ENCODE data around the gene S100A13. TPM values are rescaled to one million over a fixed set of nuclear protein-coding genes. Genes with fewer than 3 reads are reported as not detected.

Gene S100A13
- total and polyA plus RNA-seq, 9 of the 15 experiments (the other 6 are each of a cell fraction or from before 2014, with no cell fraction given): 41.9 to 129 (median 58.0) TPM

- no peak for TF ChIP-seq CTCFL (IDR thresholded peaks at IDR 0.05; ENCODE audit: borderline replicate concordance, insufficient read depth, low read depth, low read length, poor library complexity, severe bottlenecking)
- no peak for TF ChIP-seq GTF2A2 (tag; IDR thresholded peaks at IDR 0.05)
- TF ChIP-seq GATA2 (CRISPR knock-in tag; IDR thresholded peaks at IDR 0.05): no peak
- no peak for TF ChIP-seq NR2C2 (CRISPR knock-in tag; IDR thresholded peaks at IDR 0.05)
- TF ChIP-seq NR2C2 (tag; IDR thresholded peaks at IDR 0.05): no peak
- TF ChIP-seq ZNF41 (CRISPR knock-in tag; conservative IDR thresholded peaks at IDR 0.05): no peak
- no peak for TF ChIP-seq PTBP1 (IDR thresholded peaks at IDR 0.05; ENCODE audit: low read depth, low read length)
- TF ChIP-seq ZNF699 (CRISPR knock-in tag; IDR thresholded peaks at IDR 0.05; ENCODE audit: insufficient replicate concordance): no peak
- TF ChIP-seq ZC3H8 (IDR thresholded peaks at IDR 0.05): no peak
These were observed 40.1 kb upstream of the S100A13 start (continued) for GRCh38 chr1:153667439-153667838.

GRCh38 chr1:153663211-153663610 lies 35.9 kb upstream of the S100A13 start:
- CTCF ChIA-PET (ENCODE audit: low intra/inter-chr PET ratio): no interaction called here
- intact Hi-C loops (cut with micrococcal nuclease): no loop called here
- ATAC-seq (no peak), FAIRE-seq (no peak), DNase-seq (ENCODE audit: extremely low read depth in 1 of 4, low spot score in 3 of 4) (no peak)
- H3K9ac ChIP-seq (ENCODE audit: insufficient read depth in 1 of 2, low read depth in 2 of 2, low read length in 2 of 2): no peak overlapping the region
- 74% methylated on average over 5 of the region's 5 CpGs for WGBS (ENCODE audit: insufficient coverage, low coverage, missing lambda C conversion rate)
- H3K9me3 ChIP-seq (replicated peaks; ENCODE audit: control insufficient read depth, insufficient read depth, low read depth, low read length): no peaks in the 10 kb centered on the region
- H3K27me3 ChIP-seq (ENCODE audit: control insufficient read depth in 2 of 2, insufficient read depth in 2 of 2, low read length in 2 of 2): no peaks in the 10 kb centered on the region
- no peak overlapping the region for H2AFZ ChIP-seq (ENCODE audit: low read depth, low read length)
- H3K4me3 ChIP-seq: no peak overlapping the region
- no TSS peak for BruUV-seq (replicated peaks)
- H4K20me1 ChIP-seq (replicated peaks; ENCODE audit: control insufficient read depth, insufficient read depth, low read length): no peaks in the 10 kb centered on the region
- H3K79me2 ChIP-seq (ENCODE audit: control insufficient read depth, insufficient read depth, low read length): peaks cover 24% of the 10 kb centered on the region
- H3K4me2 ChIP-seq (ENCODE audit: insufficient read depth, low read length): no peak overlapping the region
- H3K9me1 ChIP-seq (ENCODE audit: control insufficient read depth, insufficient read depth, low read length): no peaks in the 10 kb centered on the region
- TF ChIP-seq ZBTB34 (CRISPR knock-in tag; IDR thresholded peaks at IDR 0.05): no peak
- TF ChIP-seq ZBTB33 (CRISPR knock-in tag; IDR thresholded peaks at IDR 0.05): 0 out of 2 replicates have a peak, but pooled peaks have one; percentile 50
- TF ChIP-seq CEBPG (CRISPR knock-in tag; IDR thresholded peaks at IDR 0.05): no peak
- 0 out of 4 replicates have a peak, but pooled peaks of 1 of the 2 experiments have one; percentile 36 for TF ChIP-seq CEBPG (tag; conservative IDR thresholded peaks at IDR 0.05 in 1 of 2, IDR thresholded peaks at IDR 0.05 in 1 of 2)
- TF ChIP-seq CEBPB (tag; IDR thresholded peaks at IDR 0.05): peak; percentile 56
- POLR2A ChIA-PET: interaction anchor here (0.7 to 6.1 kb wide), 3 partner anchors 14 to 689 kb away, joined by 3 to 51 read pairs (median 3); no protein-coding TSS in a partner anchor
- H3K4me1 ChIP-seq (replicated peaks in 1 of 2; ENCODE audit: control insufficient read depth in 2 of 2, insufficient read depth in 2 of 2, low read length in 2 of 2): peaks cover 2 to 12% of the 10 kb centered on the region in 2 experiments; a peak in 4 of 5 replicates
- H3K36me3 ChIP-seq (ENCODE audit: control insufficient read depth, insufficient read depth, low read length): peaks cover 78% of the 10 kb centered on the region
- in situ Hi-C loops (cut with MboI): no loop called here
- no peak overlapping the region for H3K27ac ChIP-seq (ENCODE audit: extremely low read depth, low read depth, low read length)

Measured in K562 (cell line).